PFSK-1 (cell line): ENCODE measurements around the gene LDB2.

Source experiments
- SIN3A ChIP-seq: IDR thresholded peaks from 2 replicates; pipeline ENCODE4 v1.6.1; 2012; ENCODE audit warnings: mild to moderate bottlenecking, low read length, moderate library complexity, borderline replicate concordance; ENCODE audit not compliant: insufficient read depth
- TF ChIP-seq, protein P1 (sequence below), 2 experiments: IDR thresholded peaks; 2 replicates each; pipeline versions ENCODE4 v1.6.1 to v1.8.0; 2011 to 2012; ENCODE audit warnings: low read depth in 2 of 2, low read length in 2 of 2, control low read depth in 1 of 2, inconsistent platforms in 1 of 2, mild to moderate bottlenecking in 1 of 2, moderate library complexity in 1 of 2; ENCODE audit not compliant: insufficient read depth in 1 of 2

- no peak for TF ChIP-seq SIN3A
- TF ChIP-seq, protein P1, sequence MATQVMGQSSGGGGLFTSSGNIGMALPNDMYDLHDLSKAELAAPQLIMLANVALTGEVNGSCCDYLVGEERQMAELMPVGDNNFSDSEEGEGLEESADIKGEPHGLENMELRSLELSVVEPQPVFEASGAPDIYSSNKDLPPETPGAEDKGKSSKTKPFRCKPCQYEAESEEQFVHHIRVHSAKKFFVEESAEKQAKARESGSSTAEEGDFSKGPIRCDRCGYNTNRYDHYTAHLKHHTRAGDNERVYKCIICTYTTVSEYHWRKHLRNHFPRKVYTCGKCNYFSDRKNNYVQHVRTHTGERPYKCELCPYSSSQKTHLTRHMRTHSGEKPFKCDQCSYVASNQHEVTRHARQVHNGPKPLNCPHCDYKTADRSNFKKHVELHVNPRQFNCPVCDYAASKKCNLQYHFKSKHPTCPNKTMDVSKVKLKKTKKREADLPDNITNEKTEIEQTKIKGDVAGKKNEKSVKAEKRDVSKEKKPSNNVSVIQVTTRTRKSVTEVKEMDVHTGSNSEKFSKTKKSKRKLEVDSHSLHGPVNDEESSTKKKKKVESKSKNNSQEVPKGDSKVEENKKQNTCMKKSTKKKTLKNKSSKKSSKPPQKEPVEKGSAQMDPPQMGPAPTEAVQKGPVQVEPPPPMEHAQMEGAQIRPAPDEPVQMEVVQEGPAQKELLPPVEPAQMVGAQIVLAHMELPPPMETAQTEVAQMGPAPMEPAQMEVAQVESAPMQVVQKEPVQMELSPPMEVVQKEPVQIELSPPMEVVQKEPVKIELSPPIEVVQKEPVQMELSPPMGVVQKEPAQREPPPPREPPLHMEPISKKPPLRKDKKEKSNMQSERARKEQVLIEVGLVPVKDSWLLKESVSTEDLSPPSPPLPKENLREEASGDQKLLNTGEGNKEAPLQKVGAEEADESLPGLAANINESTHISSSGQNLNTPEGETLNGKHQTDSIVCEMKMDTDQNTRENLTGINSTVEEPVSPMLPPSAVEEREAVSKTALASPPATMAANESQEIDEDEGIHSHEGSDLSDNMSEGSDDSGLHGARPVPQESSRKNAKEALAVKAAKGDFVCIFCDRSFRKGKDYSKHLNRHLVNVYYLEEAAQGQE (IDR thresholded peaks at IDR 0.05; ENCODE audit: insufficient read depth in 1 of 2, low read depth in 2 of 2, low read length in 2 of 2) = no peak
Measured at GRCh38 chr4:16676230-16676770, 222.1 kb downstream of the LDB2 start.
